Activated CD4-positive, alpha-beta T cell treated with anti-CD3 and anti-CD28 coated beads for 36 hours (primary cell): Measurements from ENCODE around the gene ZNF3. TPM values are rescaled to one million over a fixed set of nuclear protein-coding genes. Genes with fewer than 3 reads are reported as not detected.

Source experiments
- ATAC-seq: fragments of 200-7000 bp; cut with Tn5 transposase; one replicate; pipeline ENCODE4 v1.10.0; 2021; ENCODE audit warnings: mild to moderate bottlenecking, moderate library complexity
- CTCF ChIA-PET: fragments of 350-600 bp; sonication (Branson Sonifier 250); formaldehyde crosslinking; loops from one replicate; lab custom pipeline; 2021; ENCODE audit warnings: antibody characterized with exemption; lab: Charles Lee
- POLR2A ChIA-PET: fragments of 350-600 bp; sonication (Branson Sonifier 250); formaldehyde crosslinking; loops from one replicate; lab custom pipeline; 2021; ENCODE audit warnings: antibody characterized with exemption, inconsistent platforms; lab: Charles Lee
- DNase-seq: peaks from one replicate; pipeline ENCODE4 v3.0.0-alpha.2; 2020
- H3K27ac Mint-ChIP-seq: one replicate; pipeline ENCODE4 v1.8.0; 2021; ENCODE audit warnings: mixed read lengths
- H3K27me3 Mint-ChIP-seq: one replicate; pipeline ENCODE4 v1.8.0; 2021; ENCODE audit warnings: mixed read lengths
- H3K36me3 Mint-ChIP-seq: one replicate; pipeline ENCODE4 v1.8.0; 2021; ENCODE audit warnings: low read depth, mixed read lengths
- H3K4me1 Mint-ChIP-seq: one replicate; pipeline ENCODE4 v1.8.0; 2021; ENCODE audit warnings: mixed read lengths
- H3K4me3 Mint-ChIP-seq: one replicate; pipeline ENCODE4 v1.8.0; 2021; ENCODE audit warnings: mild to moderate bottlenecking, moderate library complexity, mixed read lengths
- H3K9me3 Mint-ChIP-seq: one replicate; pipeline ENCODE4 v1.8.0; 2021; ENCODE audit warnings: low read depth, mixed read lengths
- intact Hi-C, 2 experiments: fragments of 100-400 bp; cut with DNase I in 1 of 2; cut with micrococcal nuclease in 1 of 2; formaldehyde crosslinking; loops; one replicate each; pipeline versions ENCODE4 v1.14.2 to v1.15.1; 2022 to 2024; cut with DNase I, micrococcal nuclease
- total RNA-seq, 2 experiments: library from RNA; stranded (reverse); gene quantifications; one replicate each; pipeline ENCODE4 v1.2.3, GENCODE V29; 2021

Gene ZNF3
- total RNA-seq, 2 experiments from 2014 or later: 18.8 to 19.0 TPM

- intact Hi-C loops: loop anchor here (1.0 to 10.0 kb wide), 9 partner anchors 11 to 785 kb away; partner anchors contain the start of genes TRIM4 (in 2 of the 2), BUD31 (in 1 of the 2), MEPCE (in 1 of the 2) and PDAP1 (in 1 of the 2)
These were observed 8.1 kb upstream of the ZNF3 start for GRCh38 chr7:100089458-100090196.

GRCh38 chr7:100088621-100089457 lies 7.3 kb upstream of the ZNF3 start, which contains the start of gene COPS6:
COPS6 (plus strand) TSS chr7:100088969; CDS start chr7:100088991, 22 bp downstream.
- CTCF ChIA-PET: interaction anchor here (0.7 to 1.8 kb wide), 3 partner anchors 13 to 199 kb away, joined by 3 to 6 read pairs (median 3); partner anchors contain the start of genes AP4M1 and MCM7

More at GRCh38 chr7:100089458-100090196, 8.1 kb upstream of the ZNF3 start:
- peak overlapping the region; percentile 96 for H3K27ac Mint-ChIP-seq
- DNase-seq (peak; percentile 33), ATAC-seq (no peak)
- H3K9me3 Mint-ChIP-seq: no peaks in the 10 kb centered on the region
- H3K27me3 Mint-ChIP-seq: no peaks in the 10 kb centered on the region
- H3K4me1 Mint-ChIP-seq: peaks cover 25% of the 10 kb centered on the region
- CTCF ChIA-PET: interaction anchor here (0.9 to 1.8 kb wide), 4 partner anchors 12 to 65 kb away, joined by 4 to 8 read pairs (median 6); partner anchors contain the start of genes AP4M1 and MCM7
- peaks cover 48% of the 10 kb centered on the region for H3K36me3 Mint-ChIP-seq
- POLR2A ChIA-PET: interaction anchor here (0.6 to 6.1 kb wide), 3 partner anchors 12 to 364 kb away, joined by 3 to 74 read pairs (median 3); partner anchors contain the start of genes AP4M1, MBLAC1 and MCM7
- peak overlapping the region; percentile 89 for H3K4me3 Mint-ChIP-seq

GRCh38 chr7:100088095-100088620 lies 6.6 kb upstream of the ZNF3 start:
- H3K4me3 Mint-ChIP-seq: peak overlapping the region; percentile 89
- POLR2A ChIA-PET: interaction anchor here (6.1 kb wide), 1 partner anchor 13 kb away, joined by 74 read pairs; the partner anchor contains the start of genes AP4M1 and MCM7
- no peaks in the 10 kb centered on the region for H3K27me3 Mint-ChIP-seq
- DNase-seq: no peak
- peak overlapping the region; percentile 96 for H3K27ac Mint-ChIP-seq
- peak; percentile 3 for ATAC-seq
- no peaks in the 10 kb centered on the region for H3K9me3 Mint-ChIP-seq
- intact Hi-C loops: loop anchor here (1.0 to 10.0 kb wide), 10 partner anchors 31 to 787 kb away; partner anchors contain the start of genes TRIM4 (in 2 of the 2), BUD31 (in 1 of the 2), CNPY4 (in 1 of the 2) and MEPCE (in 1 of the 2)
- CTCF ChIA-PET: interaction anchor here (0.7 to 1.8 kb wide), 3 partner anchors 14 to 198 kb away, joined by 3 to 6 read pairs (median 3); partner anchors contain the start of genes AP4M1 and MCM7
- peaks cover 34% of the 10 kb centered on the region for H3K36me3 Mint-ChIP-seq
- H3K4me1 Mint-ChIP-seq: peaks cover 25% of the 10 kb centered on the region

More at GRCh38 chr7:100088621-100089457, 7.3 kb upstream of the ZNF3 start, which contains the start of gene COPS6:
- no peaks in the 10 kb centered on the region for H3K27me3 Mint-ChIP-seq
- DNase-seq (peak; percentile 92), ATAC-seq (peak; percentile 67)
- peak within 1 kb of the TSS; percentile 89 for H3K4me3 Mint-ChIP-seq
- H3K36me3 Mint-ChIP-seq: peaks cover 41% of the 10 kb centered on the region
- no peaks in the 10 kb centered on the region for H3K9me3 Mint-ChIP-seq
- peaks cover 25% of the 10 kb centered on the region for H3K4me1 Mint-ChIP-seq
- peak within 1 kb of the TSS; percentile 96 for H3K27ac Mint-ChIP-seq
- POLR2A ChIA-PET: interaction anchor here (6.1 kb wide), 1 partner anchor 13 kb away, joined by 74 read pairs; the partner anchor contains the start of genes AP4M1 and MCM7
- intact Hi-C loops: loop anchor here (1.0 to 10.0 kb wide), 11 partner anchors 11 to 786 kb away; partner anchors contain the start of genes TRIM4 (in 2 of the 2), BUD31 (in 1 of the 2), CNPY4 (in 1 of the 2) and MEPCE (in 1 of the 2)

- H3K9me3 Mint-ChIP-seq: no peaks in the 10 kb centered on the region
- intact Hi-C loops: loop anchor here (5.0 to 10.0 kb wide), 5 partner anchors 172 to 788 kb away; partner anchors contain the start of genes BUD31 (in 1 of the 2), PDAP1 (in 1 of the 2), SRRT (in 1 of the 2) and TRIM4 (in 1 of the 2)
- peaks cover 32% of the 10 kb centered on the region for H3K4me1 Mint-ChIP-seq
- H3K36me3 Mint-ChIP-seq: peaks cover 24% of the 10 kb centered on the region
- H3K27me3 Mint-ChIP-seq: no peaks in the 10 kb centered on the region
- peak overlapping the region; percentile 9 for H3K27ac Mint-ChIP-seq
- CTCF ChIA-PET: interaction anchor here (0.6 kb wide), 1 partner anchor 349 kb away, joined by 3 read pairs; no protein-coding TSS in a partner anchor
- POLR2A ChIA-PET: interaction anchor here (6.1 kb wide), 1 partner anchor 14 kb away, joined by 74 read pairs; the partner anchor contains the start of genes AP4M1 and MCM7
- DNase-seq: no peak
- no peak for ATAC-seq
- peak overlapping the region; percentile 13 for H3K4me3 Mint-ChIP-seq
These were observed 5.7 kb upstream of the ZNF3 start for GRCh38 chr7:100087055-100087750.

GRCh38 chr7:100085515-100085914 lies 4.0 kb upstream of the ZNF3 start:
- CTCF ChIA-PET: interaction anchor here (0.7 to 1.0 kb wide), 2 partner anchors 10 to 47 kb away, joined by 3 read pairs; no protein-coding TSS in a partner anchor
- peaks cover 29% of the 10 kb centered on the region for H3K4me1 Mint-ChIP-seq
- H3K9me3 Mint-ChIP-seq: no peaks in the 10 kb centered on the region
- no peak overlapping the region for H3K4me3 Mint-ChIP-seq
- no peak overlapping the region for H3K27ac Mint-ChIP-seq
- DNase-seq: no peak
- POLR2A ChIA-PET: no interaction called here
- intact Hi-C loops: loop anchor here (5.0 to 10.0 kb wide), 5 partner anchors 171 to 789 kb away; partner anchors contain the start of genes BUD31 (in 1 of the 2), PDAP1 (in 1 of the 2), SRRT (in 1 of the 2) and TRIM4 (in 1 of the 2)
- H3K27me3 Mint-ChIP-seq: no peaks in the 10 kb centered on the region
- ATAC-seq: no peak
- H3K36me3 Mint-ChIP-seq: peaks cover 13% of the 10 kb centered on the region

- no peaks in the 10 kb centered on the region for H3K27me3 Mint-ChIP-seq
- CTCF ChIA-PET: interaction anchor here (0.6 to 1.4 kb wide), 12 partner anchors 8 to 525 kb away, joined by 3 to 13 read pairs (median 3); partner anchors contain the start of genes AP4M1, MCM7 and ZKSCAN1
- DNase-seq (no peak), ATAC-seq (no peak)
- peak overlapping the region; percentile 85 for H3K27ac Mint-ChIP-seq
- H3K36me3 Mint-ChIP-seq: peaks cover 17% of the 10 kb centered on the region
- intact Hi-C loops: loop anchor here (5.0 to 10.0 kb wide), 8 partner anchors 44 to 792 kb away; partner anchors contain the start of genes MBLAC1 (in 1 of the 2), SRRT (in 1 of the 2), TRIM4 (in 1 of the 2) and ZKSCAN1 (in 1 of the 2)
- POLR2A ChIA-PET: interaction anchor here (0.6 to 1.1 kb wide), 6 partner anchors 11 to 211 kb away, joined by 3 to 11 read pairs (median 3); partner anchors contain the start of genes AP4M1, LAMTOR4, MBLAC1 and MCM7
- peaks cover 30% of the 10 kb centered on the region for H3K4me1 Mint-ChIP-seq
- no peaks in the 10 kb centered on the region for H3K9me3 Mint-ChIP-seq
- H3K4me3 Mint-ChIP-seq: peak overlapping the region; percentile 87
These were observed 1.5 kb upstream of the ZNF3 start for GRCh38 chr7:100082978-100083377.

- POLR2A ChIA-PET: interaction anchor here (0.8 kb wide), 1 partner anchor 672 kb away, joined by 4 read pairs; the partner anchor contains the start of gene BUD31
- no peaks in the 10 kb centered on the region for H3K9me3 Mint-ChIP-seq
- CTCF ChIA-PET: interaction anchor here (0.7 to 1.2 kb wide), 3 partner anchors 29 to 127 kb away, joined by 3 read pairs; no protein-coding TSS in a partner anchor
- DNase-seq: no peak
- peaks cover 25% of the 10 kb centered on the region for H3K4me1 Mint-ChIP-seq
- intact Hi-C loops: loop anchor here (1.0 to 10.0 kb wide), 22 partner anchors 20 to 794 kb away; partner anchors contain the start of genes AP4M1 (in 2 of the 2), MCM7 (in 2 of the 2), TRIM4 (in 2 of the 2) and ZKSCAN1 (in 2 of the 2)
- H3K27ac Mint-ChIP-seq: peak overlapping the region; percentile 87
- ATAC-seq: no peak
- peak overlapping the region; percentile 87 for H3K4me3 Mint-ChIP-seq
- H3K27me3 Mint-ChIP-seq: no peaks in the 10 kb centered on the region
- H3K36me3 Mint-ChIP-seq: peaks cover 29% of the 10 kb centered on the region
These were observed 502 bp downstream of the ZNF3 start for GRCh38 chr7:100080907-100081534.

- DNase-seq (no peak), ATAC-seq (no peak)
- Mint-ChIP-seq H3K36me3 (peaks cover 48% of the 10 kb centered on the region), H3K4me3 (no peak overlapping the region), H3K27me3 (no peaks in the 10 kb centered on the region), H3K27ac (peak overlapping the region; percentile 17), H3K4me1 (peaks cover 25% of the 10 kb centered on the region), H3K9me3 (no peaks in the 10 kb centered on the region)
- POLR2A ChIA-PET: no interaction called here
- CTCF ChIA-PET: interaction anchor here (0.6 kb wide), 1 partner anchor 60 kb away, joined by 3 read pairs; no protein-coding TSS in a partner anchor
- intact Hi-C loops: no loop called here
These were observed 2.4 kb downstream of the ZNF3 start for GRCh38 chr7:100079024-100079560.
